GM12892 (cell line): ENCODE results near the gene MLLT6.

Experiments
- POLR2A ChIP-seq: IDR thresholded peaks from 2 replicates; pipeline ENCODE4 v1.6.1; 2011; ENCODE audit warnings: low read depth, low read length, control low read depth
- TAF1 ChIP-seq: IDR thresholded peaks from 2 replicates; pipeline ENCODE4 v1.6.1; 2011; ENCODE audit warnings: low read depth, mild to moderate bottlenecking, control low read depth, low read length, borderline replicate concordance

GRCh38 chr17:38725066-38725465 lies 20.0 kb downstream of the MLLT6 start:
- TF ChIP-seq POLR2A (no peak), TAF1 (no peak)
